Brain microvascular endothelial cell (primary cell): ENCODE measurements around the gene DHPS.

ENCODE experiments used
- DNase-seq: peaks from one replicate; pipeline ENCODE4 v3.0.0-alpha.2; 2020
- H3K27ac ChIP-seq: fragments of 250-450 bp; sonication (Bioruptor Pico); 2 replicates; pipeline ENCODE4 v1.5.1; 2020; ENCODE audit warnings: mild to moderate bottlenecking, moderate library complexity
- H3K27me3 ChIP-seq: fragments of 250-450 bp; sonication (Bioruptor Pico); replicated peaks from 2 replicates; pipeline ENCODE4 v1.5.1; 2020; ENCODE audit warnings: mild to moderate bottlenecking
- H3K36me3 ChIP-seq: fragments of 250-450 bp; sonication (Bioruptor Pico); replicated peaks from 2 replicates; pipeline ENCODE4 v1.5.1; 2020; ENCODE audit warnings: mild to moderate bottlenecking
- H3K4me3 ChIP-seq: 2 replicates; pipeline ENCODE4 v1.5.1; 2011; ENCODE audit warnings: low read depth, mild to moderate bottlenecking, control low read depth, low read length, moderate library complexity
- CTCF ChIP-seq: IDR thresholded peaks from 2 replicates; pipeline ENCODE4 v1.5.1; 2011; ENCODE audit warnings: low read depth, mild to moderate bottlenecking, moderate library complexity, low read length, control low read depth, inconsistent platforms; ENCODE audit errors: missing control alignments
- in situ Hi-C: cut with HindIII; loops from 2 replicates; pipeline ENCODE4 v1.10.0; 2017; ENCODE audit warnings: low sequenced_read_pairs, low pct_ligation_motif_present

Gene DHPS

GRCh38 chr19:12667731-12668302, 13.9 kb downstream of the DHPS start:
- no peak overlapping the region for H3K27ac ChIP-seq
- peak overlapping the region; percentile 96 for H3K4me3 ChIP-seq
- in situ Hi-C loops = no loop called here
- DNase-seq = no peak
- no peaks in the 10 kb centered on the region for H3K27me3 ChIP-seq
- no peak for TF ChIP-seq CTCF
- peaks cover 18% of the 10 kb centered on the region for H3K36me3 ChIP-seq

GRCh38 chr19:12666265-12667048, 15.2 kb downstream of the DHPS start, which contains the start of the genes MAN2B1 and WDR83:
Gene MAN2B1 (minus strand): TSS chr19:12666742. CDS start chr19:12666701, 41 bp downstream.
Gene WDR83 (plus strand): TSS chr19:12666807. CDS start chr19:12669791, 2,984 bp downstream.
- Histone ChIP-seq H3K36me3 (peaks cover 11% of the 10 kb centered on the region), H3K4me3 (peak within 1 kb of the TSS; percentile 78), H3K27me3 (no peaks in the 10 kb centered on the region), H3K27ac (peak within 1 kb of the TSS; percentile 71)
- TF ChIP-seq CTCF = no peak
- peak; percentile 42 for DNase-seq
- in situ Hi-C loops = no loop called here

- peaks cover 13% of the 10 kb centered on the region for H3K36me3 ChIP-seq
- H3K27ac ChIP-seq = no peak overlapping the region
- no peaks in the 10 kb centered on the region for H3K27me3 ChIP-seq
- H3K4me3 ChIP-seq = peak overlapping the region; percentile 78
- DNase-seq = no peak
- TF ChIP-seq CTCF = no peak
- in situ Hi-C loops = no loop called here
Measured at GRCh38 chr19:12665671-12666264, 15.9 kb downstream of the DHPS start.

- H3K36me3 ChIP-seq = peaks cover 15% of the 10 kb centered on the region
- no peak for TF ChIP-seq CTCF
- in situ Hi-C loops = no loop called here
- no peak overlapping the region for H3K4me3 ChIP-seq
- no peaks in the 10 kb centered on the region for H3K27me3 ChIP-seq
- no peak overlapping the region for H3K27ac ChIP-seq
- DNase-seq = no peak
Measured at GRCh38 chr19:12665281-12665573, 16.5 kb downstream of the DHPS start.

- in situ Hi-C loops = no loop called here
- H3K4me3 ChIP-seq = no peak overlapping the region
- TF ChIP-seq CTCF = no peak
- no peak overlapping the region for H3K27ac ChIP-seq
- H3K27me3 ChIP-seq = no peaks in the 10 kb centered on the region
- DNase-seq = no peak
- H3K36me3 ChIP-seq = peaks cover 20% of the 10 kb centered on the region
Measured at GRCh38 chr19:12664406-12665280, 17.0 kb downstream of the DHPS start.
